Kidney (tissue), 22 donors: Measurements from ENCODE around the gene NEURL1. TPM values are rescaled to one million over a fixed set of nuclear protein-coding genes. Genes with fewer than 3 reads are reported as not detected.
A peak's percentile ranks its signal among the peaks of the same experiment; 100 is the strongest.

ENCODE experiments used
- DNase-seq, 5 donors: peaks; one replicate each; pipeline ENCODE4 v3.0.0-alpha.2; 2013 to 2020
- FAIRE-seq: peaks from 2 replicates; lab custom pipeline; 2012; peaks lifted over from hg19 to GRCh38; lab: Jason Lieb, UNC
- H3K27ac ChIP-seq, 2 donors: one replicate each; pipeline ENCODE4 v1.7.0; 2013; ENCODE audit warnings: low read depth in 2 of 2, low read length in 2 of 2, inconsistent platforms in 1 of 2
- H3K27me3 ChIP-seq: one replicate; pipeline ENCODE4 v1.7.1; 2013; ENCODE audit warnings: low read length, inconsistent platforms; ENCODE audit not compliant: control insufficient read depth, insufficient read depth
- H3K36me3 ChIP-seq, 3 donors: one replicate each; pipeline versions ENCODE4 v1.7.0 to v1.7.1; 2013; ENCODE audit warnings: low read length in 3 of 3, control low read depth in 1 of 3, inconsistent platforms in 1 of 3; ENCODE audit not compliant: insufficient read depth in 3 of 3, control insufficient read depth in 2 of 3
- H3K4me1 ChIP-seq, 3 donors: one replicate each; pipeline versions ENCODE4 v1.7.0 to v1.7.1; 2013; ENCODE audit warnings: low read length in 3 of 3, inconsistent platforms in 1 of 3, low read depth in 1 of 3; ENCODE audit not compliant: control insufficient read depth in 2 of 3, insufficient read depth in 2 of 3
- H3K4me3 ChIP-seq, 3 donors: one replicate each; pipeline versions ENCODE4 v1.7.0 to v1.8.1; 2013; ENCODE audit warnings: low read length in 3 of 3, control low read depth in 1 of 3, inconsistent platforms in 1 of 3
- H3K9ac ChIP-seq, 3 donors: one replicate each; pipeline versions ENCODE4 v1.7.0 to v1.7.1; 2013; ENCODE audit warnings: low read length in 3 of 3, control low read depth in 1 of 3, inconsistent platforms in 1 of 3
- H3K9me3 ChIP-seq, 3 donors: one replicate each; pipeline versions ENCODE4 v1.7.0 to v1.7.1; 2013; ENCODE audit warnings: low read length in 3 of 3, control low read depth in 1 of 3, inconsistent platforms in 1 of 3; ENCODE audit not compliant: control insufficient read depth in 2 of 3, insufficient read depth in 1 of 3
- CTCF ChIP-seq: IDR thresholded peaks from 3 replicates; pipeline ENCODE4 v1.5.1; 2012; ENCODE audit warnings: mild to moderate bottlenecking, moderate library complexity, borderline replicate concordance; ENCODE audit not compliant: insufficient read depth; ENCODE audit errors: extremely low read depth
- intact Hi-C: fragments of 100-400 bp; cut with DNase I; formaldehyde crosslinking; loops from one replicate; pipeline ENCODE4 v1.11.1; 2022
- long read RNA-seq, 10 donors: library from polyadenylated mRNA in 1 of 10; unstranded in 1 of 10; transcript quantifications; one replicate each; pipeline ENCODE4 v2.0.0 and lab custom pipeline, GENCODE V29; 2021 to 2026
- polyA plus RNA-seq: library from polyadenylated mRNA; stranded (reverse); fragments of 350-450 nt; fragmentation: Illumina TruSeq; extraction: RNeasy Lipid Tissue Mini Kit (QIAGEN cat#74804); gene quantifications from one replicate; pipeline ENCODE4 v1.2.3, GENCODE V29; 2014; ENCODE audit warnings: low read depth, low replicate concordance; ENCODE audit not compliant: insufficient read depth
- total RNA-seq: library from RNA; stranded (reverse); fragmentation: NEBNext Ultra II Directional; extraction: Animal tissue kit (Norgen Biotek cat#: 25700); gene quantifications from one replicate; pipeline ENCODE4 v1.2.1, GENCODE V29; 2021
- donor health status: control.
- donor health status: control.
- donor health status: control.
- donor health status: control.
- donor health status: control.
- donor health status: DM: yes; HTN: yes; CAD: no.
- donor health status: Normal renal cell carcinoma (clear cell type).

Gene NEURL1
- total RNA-seq (1.2 TPM), polyA plus RNA-seq (1.2 TPM)
- long read RNA-seq, donor 1, result 0 reads
- long read RNA-seq, donor 2, result 0 reads
- long read RNA-seq, donor 3, partial matches to known transcripts, result 0 of 1 reads
- long read RNA-seq, donor 3, other reads (novel, unspliced or antisense), result 0 of 1 reads
- long read RNA-seq, donor 4, result 0 reads
- long read RNA-seq, donor 5, result 0 reads
- long read RNA-seq, donor 6, full-length matches to known transcripts, result 1 of 1 reads
- long read RNA-seq, donor 6, partial matches to known transcripts, result 0 of 1 reads
- long read RNA-seq, donor 6, other reads (novel, unspliced or antisense), result 0 of 1 reads
- long read RNA-seq, donor 7, partial matches to known transcripts, result 0 of 4 reads
- long read RNA-seq, donor 7, other reads (novel, unspliced or antisense), result 4 of 4 reads
- long read RNA-seq, donor 8, result 0 reads
- long read RNA-seq, donor 9, result 0 reads
- long read RNA-seq, donor 10, result 0 reads

GRCh38 chr10:103493362-103493915, at the start of gene NEURL1:
TSS of gene NEURL1 (plus strand) at chr10:103493705. CDS start at chr10:103494388, 683 bp downstream.
- FAIRE-seq (no peak), DNase-seq (peak; percentile 63 to 86 (median 67))
- Histone ChIP-seq H3K9me3 (no peaks in the 10 kb centered on the region), H3K4me1 (peaks cover 0 to 4% (median 2%) of the 10 kb centered on the region in 3 donors), H3K9ac (no peak within 1 kb of the TSS), H3K27me3 (peaks cover 2% of the 10 kb centered on the region), H3K4me3 (peak within 1 kb of the TSS in 1 of 3 donors; percentile 39), H3K27ac (no peak within 1 kb of the TSS), H3K36me3 (no peaks in the 10 kb centered on the region)
- intact Hi-C loops, result no loop called here
- TF ChIP-seq CTCF, result no peak

- intact Hi-C loops, result no loop called here
- H3K4me1 ChIP-seq, result peaks cover 0 to 3% (median 3%) of the 10 kb centered on the region in 3 donors
- TF ChIP-seq CTCF, result no peak
- no peak overlapping the region for H3K9ac ChIP-seq
- H3K9me3 ChIP-seq, result no peaks in the 10 kb centered on the region
- H3K27ac ChIP-seq, result no peak overlapping the region
- H3K27me3 ChIP-seq, result no peaks in the 10 kb centered on the region
- peaks cover 0 to 47% (median 23%) of the 10 kb centered on the region in 3 donors for H3K36me3 ChIP-seq
- no peak overlapping the region for H3K4me3 ChIP-seq
- FAIRE-seq (no peak), DNase-seq (no peak)
Measured at GRCh38 chr10:103444478-103444877, 49.0 kb upstream of the NEURL1 start.

- no peak for FAIRE-seq
- no peak for DNase-seq
- Histone ChIP-seq H3K27me3 (no peaks in the 10 kb centered on the region), H3K36me3 (peaks cover 0 to 39% (median 23%) of the 10 kb centered on the region in 3 donors), H3K27ac (peak overlapping the region; percentile 64 to 74), H3K9ac (no peak overlapping the region), H3K4me1 (peaks cover 0 to 11% (median 3%) of the 10 kb centered on the region in 3 donors), H3K4me3 (no peak overlapping the region), H3K9me3 (no peaks in the 10 kb centered on the region)
- no peak for TF ChIP-seq CTCF
- intact Hi-C loops, result no loop called here
Measured at GRCh38 chr10:103445366-103445765, 48.1 kb upstream of the NEURL1 start.
